SK-N-SH (cell line): Measurements from ENCODE around the gene CLEC12A. TPM values are rescaled to one million over a fixed set of nuclear protein-coding genes. Genes with fewer than 3 reads are reported as not detected.

Experiments used
- CTCF ChIA-PET: fragments of 300-600, 350-600 bp; formaldehyde crosslinking; extraction: SDS; loops from one replicate; lab custom pipeline; 2021; lab: Yijun Ruan, JAX
- POLR2A ChIA-PET: fragments of 350-600 bp; sonication (Branson Sonifier 250); formaldehyde crosslinking; extraction: SDS; loops from one replicate; lab custom pipeline; 2020; ENCODE audit warnings: antibody characterized with exemption, inconsistent platforms; lab: Yijun Ruan, JAX
- DNase-seq: peaks from one replicate; pipeline ENCODE4 v3.0.0; 2012
- H2AFZ ChIP-seq: fragments of 200-600 bp; sonication (generic); 2 replicates; pipeline ENCODE4 v1.8.1; 2016; ENCODE audit warnings: antibody characterized with exemption, mild to moderate bottlenecking, low read depth
- H3F3A ChIP-seq: fragments of 200-600 bp; sonication (generic); replicated peaks from 2 replicates; pipeline ENCODE3; 2016; ENCODE audit warnings: antibody characterized with exemption, mild to moderate bottlenecking; ENCODE audit not compliant: insufficient read depth
- H3K27ac ChIP-seq, 2 experiments: fragments of 200-500 bp in 1 of 2; fragments of 200-600 bp in 1 of 2; sonication (Bioruptor generic) in 1 of 2; sonication (generic), shearing (Covaris generic) in 1 of 2; 2 replicates each; pipeline versions ENCODE4 v1.5.1 to v1.6.1; 2014 to 2016; ENCODE audit warnings: low read depth in 2 of 2, inconsistent platforms in 1 of 2, low read length in 1 of 2, mild to moderate bottlenecking in 1 of 2, mixed read lengths in 1 of 2
- H3K27me3 ChIP-seq: fragments of 200-600 bp; sonication (generic), shearing (Covaris generic); 2 replicates; pipeline ENCODE4 v1.6.1; 2016; ENCODE audit warnings: mixed run types; ENCODE audit not compliant: insufficient read depth
- H3K36me3 ChIP-seq, 2 experiments: fragments of 200-500 bp in 1 of 2; fragments of 200-600 bp in 1 of 2; sonication (Bioruptor generic) in 1 of 2; sonication (generic) in 1 of 2; replicated peaks in 1 of 2; 2 replicates each; pipeline versions ENCODE3 to v1.5.1; 2014 to 2016; ENCODE audit warnings: low read length in 1 of 2, mild to moderate bottlenecking in 1 of 2; ENCODE audit not compliant: insufficient read depth in 2 of 2, control insufficient read depth in 1 of 2
- H3K4me1 ChIP-seq, 2 experiments: fragments of 200-500 bp in 1 of 2; fragments of 200-600 bp in 1 of 2; sonication (Bioruptor generic) in 1 of 2; sonication (generic), shearing (Covaris generic) in 1 of 2; 2 replicates each; pipeline versions ENCODE4 v1.5.1 to v1.6.1; 2014 to 2016; ENCODE audit warnings: low read depth in 1 of 2, low read length in 1 of 2, mixed run types in 1 of 2; ENCODE audit not compliant: insufficient read depth in 2 of 2, control insufficient read depth in 1 of 2
- H3K4me2 ChIP-seq: fragments of 200-600 bp; sonication (generic), shearing (Covaris generic); 2 replicates; pipeline ENCODE4 v1.6.1; 2017; ENCODE audit warnings: mixed run types
- H3K4me3 ChIP-seq, 2 experiments: fragments of 200-500 bp in 1 of 2; fragments of 200-600 bp in 1 of 2; sonication (Bioruptor generic) in 1 of 2; sonication (generic), shearing (Covaris generic) in 1 of 2; 2 replicates each; pipeline versions ENCODE4 v1.5.1 to v1.8.1; 2014 to 2016; ENCODE audit warnings: low read depth in 2 of 2, inconsistent platforms in 1 of 2, low read length in 1 of 2, mild to moderate bottlenecking in 1 of 2, mixed read lengths in 1 of 2, moderate library complexity in 1 of 2
- H3K79me2 ChIP-seq: fragments of 200-600 bp; sonication (generic); 2 replicates; pipeline ENCODE4 v1.8.1; 2017; ENCODE audit warnings: mild to moderate bottlenecking; ENCODE audit not compliant: insufficient read depth
- H3K9ac ChIP-seq: fragments of 200-600 bp; sonication (generic); 2 replicates; pipeline ENCODE4 v1.6.1; 2017; ENCODE audit warnings: mixed run types
- H3K9me2 ChIP-seq: fragments of 200-600 bp; sonication (generic); 2 replicates; pipeline ENCODE4 v1.6.1; 2017; ENCODE audit warnings: mixed run types
- H3K9me3 ChIP-seq: fragments of 200-600 bp; sonication (generic); 2 replicates; pipeline ENCODE4 v1.6.1; 2017; ENCODE audit warnings: mixed run types, mild to moderate bottlenecking, moderate library complexity
- H4K20me1 ChIP-seq: fragments of 200-600 bp; sonication (generic); 2 replicates; pipeline ENCODE4 v1.6.1; 2017; ENCODE audit warnings: mild to moderate bottlenecking, mixed run types; ENCODE audit not compliant: insufficient read depth
- GABPA ChIP-seq: IDR thresholded peaks from 2 replicates; pipeline ENCODE4 v1.4.0; 2012; ENCODE audit warnings: low read depth, mild to moderate bottlenecking
- GATA2 ChIP-seq: sonication (generic); formaldehyde crosslinking; IDR thresholded peaks from 2 replicates; pipeline ENCODE4 v1.5.0; 2020; ENCODE audit warnings: mild to moderate bottlenecking, missing genetic modification reagents
- MXI1 ChIP-seq: IDR thresholded peaks from 2 replicates; pipeline ENCODE4 v1.6.1; 2012; ENCODE audit warnings: mild to moderate bottlenecking, low read depth, low read length, improper control_type of control experiment
- NFIC ChIP-seq: IDR thresholded peaks from 2 replicates; pipeline ENCODE4 v1.4.0; 2012; ENCODE audit warnings: borderline replicate concordance
- POLR2AphosphoS5 ChIP-seq: IDR thresholded peaks from 2 replicates; pipeline ENCODE4 v1.6.1; 2012; ENCODE audit warnings: low read depth, low read length
- RCOR1 ChIP-seq: fragments of 150-350 bp; IDR thresholded peaks from 2 replicates; pipeline ENCODE4 v1.6.1; 2017; ENCODE audit warnings: antibody characterized with exemption, low read length
- RFX5 ChIP-seq: IDR thresholded peaks from 2 replicates; pipeline ENCODE4 v1.6.1; 2012; ENCODE audit warnings: mild to moderate bottlenecking, improper control_type of control experiment, low read length
- SMC3 ChIP-seq: IDR thresholded peaks from 2 replicates; pipeline ENCODE4 v1.6.1; 2012; ENCODE audit warnings: low read depth, low read length, improper control_type of control experiment
- TAF1 ChIP-seq: IDR thresholded peaks from 2 replicates; pipeline ENCODE4 v1.6.1; 2012; ENCODE audit warnings: low read depth, mild to moderate bottlenecking, low read length, moderate library complexity, borderline replicate concordance
- TCF12 ChIP-seq: IDR thresholded peaks from 2 replicates; pipeline ENCODE4 v1.4.0; 2012
- TEAD4 ChIP-seq: IDR thresholded peaks from 2 replicates; pipeline ENCODE4 v1.4.0; 2012; ENCODE audit warnings: mild to moderate bottlenecking, borderline replicate concordance; ENCODE audit not compliant: insufficient read depth
- WGBS: methylation state at CpG from one replicate; pipeline ENCODE4 v1.1.6; 2017; ENCODE audit warnings: low lambda C conversion rate; 5-methylcytosine and 5-hydroxymethylcytosine counted together
- polyA plus RNA-seq, 3 experiments: library from polyadenylated mRNA; depleted of rRNA; stranded (reverse); fragments of >200 nt; gene quantifications; 2 replicates each; pipeline ENCODE4 v1.2.3, GENCODE V29; 2012
- TF ChIP-seq, protein P1 (sequence below): fragments of 150-350 bp; IDR thresholded peaks from 2 replicates; pipeline ENCODE4 v1.6.1; 2017; ENCODE audit warnings: antibody characterized with exemption, low read length, low read depth, borderline replicate concordance
- TF ChIP-seq, protein P2 (sequence below): IDR thresholded peaks from 2 replicates; pipeline ENCODE4 v1.4.0; 2012; ENCODE audit warnings: low read depth, borderline replicate concordance

CLEC12A gene
- polyA plus RNA-seq, 1 of the 3 experiments (the other 2 are of a cell fraction): not detected

DNA sequence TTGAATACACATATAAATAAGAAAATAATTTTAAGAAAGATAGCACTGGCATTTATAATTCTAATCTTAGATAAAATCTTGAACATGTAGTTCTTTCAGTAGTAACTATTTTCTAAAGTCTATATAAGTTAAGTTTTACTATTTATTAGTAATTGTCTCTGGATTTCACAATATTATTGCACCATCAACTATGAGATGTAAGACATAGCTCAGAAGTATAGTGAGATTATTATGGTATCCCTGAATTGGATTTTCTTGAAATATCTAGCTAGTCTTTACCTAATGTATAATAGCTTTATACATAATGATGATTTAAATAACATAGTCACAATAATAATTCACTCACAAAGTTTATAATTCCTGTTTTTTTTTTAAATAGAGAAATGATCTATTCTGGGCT lies 6.7 kb downstream of the CLEC12A start:
- H3K4me1 ChIP-seq: no peaks in the 10 kb centered on the region
- TF ChIP-seq TAF1: no peak
- CTCF ChIA-PET: interaction anchor here (0.5 kb wide), 1 partner anchor 654 kb away, joined by 3 read pairs; no protein-coding TSS in a partner anchor
- POLR2A ChIA-PET: no interaction called here
- H3K9me3 ChIP-seq: no peaks in the 10 kb centered on the region
- no peak overlapping the region for H3K27ac ChIP-seq
- no peak overlapping the region for H3K4me3 ChIP-seq
- H2AFZ ChIP-seq: no peak overlapping the region
- no peak for DNase-seq
- no peak overlapping the region for H3K4me2 ChIP-seq
- H3F3A ChIP-seq: no peaks in the 10 kb centered on the region
- H3K9ac ChIP-seq: no peak overlapping the region
- H3K9me2 ChIP-seq: no peaks in the 10 kb centered on the region
- H4K20me1 ChIP-seq: no peaks in the 10 kb centered on the region
- no peaks in the 10 kb centered on the region for H3K36me3 ChIP-seq
- no peaks in the 10 kb centered on the region for H3K79me2 ChIP-seq
- no peaks in the 10 kb centered on the region for H3K27me3 ChIP-seq

DNA sequence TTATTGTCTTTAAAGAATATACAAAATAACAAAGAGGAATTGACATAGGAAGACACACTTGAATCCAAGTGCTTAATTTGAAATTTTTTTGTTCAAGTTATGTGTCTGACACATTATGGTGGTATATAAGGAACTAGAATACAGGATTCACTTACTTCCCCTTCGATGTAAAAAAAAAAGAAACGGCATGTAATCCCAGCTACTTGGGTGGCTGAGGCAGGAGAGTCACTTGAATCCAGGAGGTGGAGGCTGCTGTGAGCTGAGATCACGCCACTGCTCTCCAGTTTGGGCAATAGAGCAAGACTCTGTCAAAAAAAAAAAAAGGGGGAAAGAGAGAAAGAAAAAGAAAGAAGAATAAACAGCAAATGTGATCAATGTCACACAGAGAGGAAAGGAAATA lies 8.9 kb downstream of the CLEC12A start:
- Histone ChIP-seq H3K27me3 (no peaks in the 10 kb centered on the region), H4K20me1 (no peaks in the 10 kb centered on the region), H3K4me2 (no peak overlapping the region), H3K9ac (no peak overlapping the region), H3K79me2 (no peaks in the 10 kb centered on the region), H3K4me3 (no peak overlapping the region), H3K9me3 (no peaks in the 10 kb centered on the region), H3K27ac (no peak overlapping the region), H3K4me1 (no peaks in the 10 kb centered on the region), H2AFZ (no peak overlapping the region), H3F3A (no peaks in the 10 kb centered on the region), H3K36me3 (no peaks in the 10 kb centered on the region), H3K9me2 (no peaks in the 10 kb centered on the region)
- ChIA-PET CTCF (no interaction called here), POLR2A (no interaction called here)
- 0% methylated on average over 3 of the region's 3 CpGs for WGBS
- TF ChIP-seq TAF1: no peak
- TF ChIP-seq NFIC: no peak
- TF ChIP-seq TCF12: no peak
- no peak for TF ChIP-seq MXI1
- no peak for TF ChIP-seq POLR2AphosphoS5
- no peak for TF ChIP-seq SMC3
- TF ChIP-seq, protein P1, sequence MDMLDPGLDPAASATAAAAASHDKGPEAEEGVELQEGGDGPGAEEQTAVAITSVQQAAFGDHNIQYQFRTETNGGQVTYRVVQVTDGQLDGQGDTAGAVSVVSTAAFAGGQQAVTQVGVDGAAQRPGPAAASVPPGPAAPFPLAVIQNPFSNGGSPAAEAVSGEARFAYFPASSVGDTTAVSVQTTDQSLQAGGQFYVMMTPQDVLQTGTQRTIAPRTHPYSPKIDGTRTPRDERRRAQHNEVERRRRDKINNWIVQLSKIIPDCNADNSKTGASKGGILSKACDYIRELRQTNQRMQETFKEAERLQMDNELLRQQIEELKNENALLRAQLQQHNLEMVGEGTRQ: no peak
- no peak for TF ChIP-seq GATA2 (CRISPR knock-in tag)
- TF ChIP-seq GABPA: no peak
- no peak for DNase-seq

DNA sequence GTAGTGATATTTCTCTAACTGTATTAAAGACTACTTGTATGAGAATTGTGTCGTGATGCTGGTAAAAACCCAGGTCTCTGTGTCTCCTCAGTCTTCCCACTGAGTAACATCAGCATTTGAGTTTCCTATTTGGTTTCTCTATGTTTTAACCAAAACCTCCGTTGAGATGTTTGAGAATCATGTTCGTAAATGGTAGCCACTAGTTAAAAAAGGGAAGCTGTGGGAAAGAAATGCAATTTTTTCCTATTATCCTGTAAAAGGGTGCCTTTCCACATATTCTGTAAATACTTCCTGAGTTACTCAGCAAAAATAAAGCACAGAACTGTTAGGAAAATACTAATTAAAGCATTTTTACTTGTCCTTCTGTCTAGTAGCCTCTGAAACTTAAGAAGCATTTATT lies 20.7 kb downstream of the CLEC12A start:
- 3% methylated on average over 3 of the region's 3 CpGs for WGBS
- Histone ChIP-seq H3F3A (no peaks in the 10 kb centered on the region), H3K4me1 (no peaks in the 10 kb centered on the region), H4K20me1 (no peaks in the 10 kb centered on the region), H3K9me2 (no peaks in the 10 kb centered on the region), H3K36me3 (no peaks in the 10 kb centered on the region), H3K4me3 (no peak overlapping the region), H3K27ac (no peak overlapping the region), H3K9me3 (no peaks in the 10 kb centered on the region), H3K79me2 (no peaks in the 10 kb centered on the region), H3K27me3 (no peaks in the 10 kb centered on the region; the same call in 1 of the 2 replicates), H2AFZ (no peak overlapping the region), H3K4me2 (no peak overlapping the region), H3K9ac (no peak overlapping the region)
- TF ChIP-seq RCOR1 (no peak), TEAD4 (no peak), RFX5 (no peak)
- TF ChIP-seq, protein P2, sequence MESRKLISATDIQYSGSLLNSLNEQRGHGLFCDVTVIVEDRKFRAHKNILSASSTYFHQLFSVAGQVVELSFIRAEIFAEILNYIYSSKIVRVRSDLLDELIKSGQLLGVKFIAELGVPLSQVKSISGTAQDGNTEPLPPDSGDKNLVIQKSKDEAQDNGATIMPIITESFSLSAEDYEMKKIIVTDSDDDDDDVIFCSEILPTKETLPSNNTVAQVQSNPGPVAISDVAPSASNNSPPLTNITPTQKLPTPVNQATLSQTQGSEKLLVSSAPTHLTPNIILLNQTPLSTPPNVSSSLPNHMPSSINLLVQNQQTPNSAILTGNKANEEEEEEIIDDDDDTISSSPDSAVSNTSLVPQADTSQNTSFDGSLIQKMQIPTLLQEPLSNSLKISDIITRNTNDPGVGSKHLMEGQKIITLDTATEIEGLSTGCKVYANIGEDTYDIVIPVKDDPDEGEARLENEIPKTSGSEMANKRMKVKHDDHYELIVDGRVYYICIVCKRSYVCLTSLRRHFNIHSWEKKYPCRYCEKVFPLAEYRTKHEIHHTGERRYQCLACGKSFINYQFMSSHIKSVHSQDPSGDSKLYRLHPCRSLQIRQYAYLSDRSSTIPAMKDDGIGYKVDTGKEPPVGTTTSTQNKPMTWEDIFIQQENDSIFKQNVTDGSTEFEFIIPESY: no peak
- ChIA-PET POLR2A (no interaction called here), CTCF (no interaction called here)
- DNase-seq: no peak
